Right lobe of liver (tissue), 6 donors: Measurements from ENCODE around the gene TRMT1. TPM values are rescaled to one million over a fixed set of nuclear protein-coding genes. Genes with fewer than 3 reads are reported as not detected.

Experiments
- ATAC-seq, 4 donors: fragments of 200-7000 bp; cut with Tn5 transposase; one replicate each; pipeline ENCODE4 v1.9.1; 2020; ENCODE audit warnings: mild to moderate bottlenecking in 4 of 4, moderate library complexity in 4 of 4
- DNase-seq, 3 donors: peaks; one replicate each; pipeline ENCODE4 v3.0.0-alpha.2; 2020
- H3K27ac ChIP-seq, 3 donors: fragments of 200-600 bp; one replicate each; pipeline ENCODE4 v1.8.0; 2022
- H3K27me3 ChIP-seq, 2 donors: fragments of 200-600 bp; one replicate each; pipeline ENCODE4 v1.8.0; 2022
- H3K36me3 ChIP-seq, 4 donors: fragments of 200-600 bp; sonication (generic) in 1 of 4; one replicate each; pipeline versions ENCODE4 v1.5.1 to v1.8.0; 2017 to 2022; ENCODE audit warnings: control low read depth in 1 of 4
- H3K4me1 ChIP-seq, 4 donors: fragments of 200-600 bp; sonication (generic) in 1 of 4; one replicate each; pipeline versions ENCODE4 v1.5.1 to v1.8.0; 2017 to 2022; ENCODE audit warnings: control low read depth in 1 of 4
- H3K4me3 ChIP-seq, 3 donors: fragments of 200-600 bp; one replicate each; pipeline ENCODE4 v1.8.0; 2022
- H3K9me3 ChIP-seq, 4 donors: fragments of 200-600 bp; sonication (generic) in 1 of 4; one replicate each; pipeline versions ENCODE4 v1.5.1 to v1.8.0; 2017 to 2022; ENCODE audit warnings: control low read depth in 1 of 4
- POLR2A ChIP-seq: fragments of 450-650 bp; IDR thresholded peaks from one replicate; pipeline ENCODE4 v1.6.1; 2017; ENCODE audit warnings: antibody characterized with exemption, mild to moderate bottlenecking
- WGBS: methylation state at CpG from one replicate; pipeline ENCODE4 v1.1.6; 2018; ENCODE audit warnings: low coverage, low lambda C conversion rate; ENCODE audit not compliant: insufficient coverage; ENCODE audit errors: missing lambda C conversion rate; 5-methylcytosine and 5-hydroxymethylcytosine counted together
- intact Hi-C, 2 donors: fragments of 100-400 bp; cut with DNase I; formaldehyde crosslinking; loops; one replicate each; pipeline versions ENCODE4 v1.11.2 to v1.14.1; 2022
- total RNA-seq, 6 experiments: library from RNA; depleted of rRNA in 2 of 6; stranded (reverse); fragments of >200 nt in 2 of 6; fragmentation: NEBNext Ultra II Directional in 3 of 6; extraction: Animal tissue kit (Norgen Biotek cat#: 25700) in 3 of 6; gene quantifications; one replicate each; pipeline versions ENCODE4 v1.1.0 to v1.2.4, GENCODE V29; 2016 to 2023
- TF ChIP-seq, protein P1 (sequence below), 4 donors: fragments of 200-600 bp in 3 of 4; fragments of 450-650 bp in 1 of 4; IDR thresholded peaks; one replicate each; pipeline versions ENCODE4 v1.5.1 to v1.8.0; 2016 to 2022; ENCODE audit warnings: antibody characterized with exemption in 4 of 4, mild to moderate bottlenecking in 2 of 4
- donor health status: DM: no; HTN: yes; CAD: no.
- donor health status: DM: no; HTN: no; CAD: no.
- donor health status: DM: no; HTN: no; CAD: no.
- donor health status: DM: no; HTN: yes; CAD: no.
- donor health status: DM: no; HTN: yes; CAD: no.

TRMT1 gene
- total RNA-seq, 6 experiments from 2014 or later: 15.0 to 20.5 (median 17.2) TPM

DNA sequence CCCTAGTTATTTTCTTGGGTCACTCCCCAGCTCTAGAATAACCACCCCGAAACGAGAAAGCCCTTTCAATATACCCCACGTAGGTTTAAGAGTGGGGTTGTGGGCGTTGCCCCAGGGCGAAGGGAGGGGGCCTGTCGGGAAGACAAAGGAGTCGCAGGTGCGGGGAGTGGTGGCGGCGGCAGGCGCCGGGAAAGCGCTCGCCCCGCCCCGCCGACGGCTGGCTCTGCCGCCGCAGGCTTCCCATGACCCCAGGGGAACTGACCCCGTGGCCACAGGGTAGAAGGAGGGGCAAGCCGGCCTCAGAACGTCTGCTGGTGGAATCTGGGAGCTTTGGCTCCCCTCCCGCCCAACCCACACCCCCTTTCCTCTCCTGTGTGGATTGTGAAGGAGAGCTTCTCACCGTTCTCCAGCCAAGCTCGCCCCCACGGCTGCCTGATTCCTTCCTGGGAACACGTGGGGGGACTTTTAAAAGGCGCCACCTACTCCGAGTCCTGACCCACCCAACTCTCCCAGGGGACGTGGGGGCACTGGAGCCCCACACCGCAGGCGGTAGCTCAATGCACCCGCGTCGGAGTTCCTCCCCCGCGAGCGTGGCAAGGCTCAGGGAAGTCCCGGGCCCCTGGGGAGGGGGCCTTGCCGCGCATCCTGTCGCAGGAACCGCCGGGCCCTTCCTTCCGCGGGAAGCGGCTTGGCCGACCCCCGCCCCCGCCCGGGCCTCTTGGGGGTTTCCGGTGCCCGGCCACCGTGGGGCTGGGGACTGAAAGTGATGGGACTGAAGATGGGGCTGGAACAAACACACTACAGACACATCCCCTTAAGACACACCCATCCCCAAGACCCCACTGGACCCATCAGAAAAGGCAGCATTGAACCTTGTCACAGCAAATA, 39.2 kb upstream of the TRMT1 start:
- Histone ChIP-seq H3K4me1 (peaks cover 0 to 11% (median 3%) of the 10 kb centered on the region in 4 donors), H3K9me3 (no peaks in the 10 kb centered on the region), H3K27me3 (no peaks in the 10 kb centered on the region), H3K27ac (peak overlapping the region; percentile 96 to 99 (median 99)), H3K36me3 (no peaks in the 10 kb centered on the region), H3K4me3 (peak overlapping the region; percentile 83 to 88 (median 88))
- DNase-seq: peak; percentile 93 to 96 (median 95)
- peak; percentile 41 to 62 (median 48) for ATAC-seq
- intact Hi-C loops: no loop called here
- TF ChIP-seq, protein P1, sequence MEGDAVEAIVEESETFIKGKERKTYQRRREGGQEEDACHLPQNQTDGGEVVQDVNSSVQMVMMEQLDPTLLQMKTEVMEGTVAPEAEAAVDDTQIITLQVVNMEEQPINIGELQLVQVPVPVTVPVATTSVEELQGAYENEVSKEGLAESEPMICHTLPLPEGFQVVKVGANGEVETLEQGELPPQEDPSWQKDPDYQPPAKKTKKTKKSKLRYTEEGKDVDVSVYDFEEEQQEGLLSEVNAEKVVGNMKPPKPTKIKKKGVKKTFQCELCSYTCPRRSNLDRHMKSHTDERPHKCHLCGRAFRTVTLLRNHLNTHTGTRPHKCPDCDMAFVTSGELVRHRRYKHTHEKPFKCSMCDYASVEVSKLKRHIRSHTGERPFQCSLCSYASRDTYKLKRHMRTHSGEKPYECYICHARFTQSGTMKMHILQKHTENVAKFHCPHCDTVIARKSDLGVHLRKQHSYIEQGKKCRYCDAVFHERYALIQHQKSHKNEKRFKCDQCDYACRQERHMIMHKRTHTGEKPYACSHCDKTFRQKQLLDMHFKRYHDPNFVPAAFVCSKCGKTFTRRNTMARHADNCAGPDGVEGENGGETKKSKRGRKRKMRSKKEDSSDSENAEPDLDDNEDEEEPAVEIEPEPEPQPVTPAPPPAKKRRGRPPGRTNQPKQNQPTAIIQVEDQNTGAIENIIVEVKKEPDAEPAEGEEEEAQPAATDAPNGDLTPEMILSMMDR (IDR thresholded peaks at IDR 0.05): no peak
- peak; percentile 48 for TF ChIP-seq POLR2A
- 0% methylated on average over 17 of the region's 55 CpGs for WGBS

DNA sequence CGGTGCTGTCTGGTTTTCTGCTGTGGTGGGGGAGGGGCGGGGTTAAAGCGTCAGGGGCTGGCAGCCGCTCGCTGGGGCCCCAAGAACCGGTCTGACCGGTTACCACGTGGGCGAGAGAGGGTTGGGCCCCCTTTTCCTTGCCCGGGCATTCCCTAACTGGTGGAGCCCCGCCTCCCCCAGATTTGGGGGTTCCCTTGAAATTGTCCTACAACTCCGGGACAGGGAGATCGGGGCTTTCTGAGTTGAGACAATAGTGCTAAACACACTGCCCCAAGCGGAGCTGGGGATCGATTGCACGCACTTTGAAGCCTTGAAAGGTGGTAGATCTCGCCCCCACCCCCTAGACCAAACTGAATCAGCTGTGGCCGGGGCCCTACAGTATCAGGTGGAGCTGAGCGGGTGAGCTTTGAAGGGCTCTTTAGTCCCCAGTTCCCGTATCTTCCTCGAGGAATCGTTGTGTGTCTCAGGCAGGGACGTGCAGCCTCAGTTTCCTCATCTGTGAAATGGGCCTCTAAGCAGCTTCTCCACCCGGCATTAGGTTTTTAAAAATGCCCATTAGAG, 38.5 kb upstream of the TRMT1 start:
- H3K27ac ChIP-seq: peak overlapping the region; percentile 96 to 99 (median 99)
- no peaks in the 10 kb centered on the region for H3K9me3 ChIP-seq
- intact Hi-C loops: no loop called here
- peak overlapping the region; percentile 83 to 88 (median 88) for H3K4me3 ChIP-seq
- no peaks in the 10 kb centered on the region for H3K27me3 ChIP-seq
- TF ChIP-seq, protein P1 (IDR thresholded peaks at IDR 0.05): peak in 2 of 4 donors; percentile 7 to 19
- peak; percentile 64 for TF ChIP-seq POLR2A
- H3K36me3 ChIP-seq: no peaks in the 10 kb centered on the region
- ATAC-seq (peak in 1 of 4 donors; percentile 1), DNase-seq (peak; percentile 74 to 83 (median 81))
- peaks cover 0 to 11% (median 3%) of the 10 kb centered on the region in 4 donors for H3K4me1 ChIP-seq
- 0% methylated on average over 18 of the region's 24 CpGs for WGBS

DNA sequence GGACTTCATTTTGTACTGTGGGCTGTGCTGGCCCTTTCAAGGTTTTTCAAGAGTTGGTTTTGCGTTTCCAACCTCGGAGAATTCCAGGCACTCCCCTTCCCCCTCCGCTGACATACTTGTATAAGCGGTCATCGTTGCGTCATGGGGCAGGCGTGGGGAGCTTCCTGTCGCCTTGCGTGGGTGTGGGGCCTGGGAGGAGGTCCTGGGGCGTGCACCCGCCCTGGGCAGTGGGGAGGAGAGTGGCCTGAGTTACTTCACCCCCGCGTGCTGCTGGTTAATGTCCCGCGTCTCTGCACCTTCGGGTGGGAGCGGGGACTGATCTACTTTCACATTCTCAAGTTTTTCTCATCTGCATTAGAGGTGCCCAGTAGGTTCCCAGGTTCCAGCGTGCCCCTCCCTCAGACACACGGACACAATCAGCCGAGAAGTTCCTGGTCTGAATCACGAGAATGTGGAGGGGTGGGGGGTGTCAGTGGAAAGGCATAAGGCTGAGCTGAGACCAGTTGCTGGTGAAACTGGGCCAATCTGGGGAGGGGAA, 37.8 kb upstream of the TRMT1 start:
- WGBS: 1% methylated on average over 14 of the region's 21 CpGs
- H3K4me3 ChIP-seq: peak overlapping the region; percentile 83 to 88 (median 88)
- H3K36me3 ChIP-seq: no peaks in the 10 kb centered on the region
- H3K27me3 ChIP-seq: no peaks in the 10 kb centered on the region
- no peaks in the 10 kb centered on the region for H3K9me3 ChIP-seq
- H3K27ac ChIP-seq: peak overlapping the region; percentile 96 to 99 (median 99)
- intact Hi-C loops: no loop called here
- DNase-seq: peak; percentile 97 to 98 (median 97)
- ATAC-seq: peak; percentile 23 to 42 (median 35)
- peak; percentile 82 for TF ChIP-seq POLR2A
- TF ChIP-seq, protein P1 (IDR thresholded peaks at IDR 0.05): no peak
- peaks cover 0 to 13% (median 4%) of the 10 kb centered on the region in 4 donors for H3K4me1 ChIP-seq

DNA sequence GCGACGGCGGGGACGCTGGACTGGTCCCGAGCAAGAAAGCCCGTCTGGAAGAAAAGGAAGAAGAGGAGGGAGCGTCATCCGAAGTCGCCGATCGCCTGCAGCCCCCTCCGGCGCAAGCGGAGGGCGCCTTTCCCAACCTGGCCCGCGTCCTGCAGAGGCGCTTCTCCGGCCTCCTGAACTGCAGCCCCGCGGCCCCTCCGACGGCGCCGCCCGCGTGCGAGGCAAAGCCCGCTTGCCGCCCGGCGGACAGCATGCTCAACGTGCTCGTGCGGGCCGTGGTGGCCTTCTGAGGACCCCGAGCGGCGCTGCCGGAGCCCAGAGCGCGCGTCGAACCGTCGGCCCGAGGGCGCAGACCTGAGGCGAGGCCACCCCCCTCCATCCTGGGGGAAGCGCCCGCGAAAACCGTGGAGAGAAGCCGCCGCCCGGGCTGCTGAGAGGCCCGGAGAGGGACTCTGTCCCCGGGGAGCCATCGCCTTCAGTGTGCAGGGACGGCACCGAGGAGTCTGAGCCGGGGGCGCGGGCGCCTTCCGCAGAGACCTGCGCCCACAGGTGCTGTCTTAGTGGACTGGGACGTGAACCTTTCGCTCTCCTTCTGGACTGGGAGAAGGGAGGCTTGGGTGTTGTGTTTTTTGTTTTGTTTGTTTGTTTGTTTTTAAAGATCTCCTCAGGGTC, 37.2 kb upstream of the TRMT1 start:
- peaks cover 0 to 19% (median 7%) of the 10 kb centered on the region in 4 donors for H3K4me1 ChIP-seq
- H3K9me3 ChIP-seq: no peaks in the 10 kb centered on the region
- peak overlapping the region; percentile 96 to 99 (median 99) for H3K27ac ChIP-seq
- no peaks in the 10 kb centered on the region for H3K27me3 ChIP-seq
- peak overlapping the region; percentile 83 to 88 (median 88) for H3K4me3 ChIP-seq
- WGBS: 0% methylated on average over 13 of the region's 69 CpGs
- DNase-seq (peak; percentile 42 to 70 (median 62)), ATAC-seq (peak in 1 of 4 donors; percentile 0)
- no peaks in the 10 kb centered on the region for H3K36me3 ChIP-seq
- TF ChIP-seq, protein P1 (IDR thresholded peaks at IDR 0.05): peak in 2 of 4 donors; percentile 21 to 23
- TF ChIP-seq POLR2A: no peak
- intact Hi-C loops: no loop called here
